H9 (cell line): ENCODE results near the gene CCS. TPM values are rescaled to one million over a fixed set of nuclear protein-coding genes. Genes with fewer than 3 reads are reported as not detected.

ENCODE experiments used
- DNase-seq: peaks from one replicate; pipeline ENCODE4 v3.0.0-alpha.2; 2017
- H2AFZ ChIP-seq: one replicate; pipeline ENCODE4 v1.6.1; 2013; ENCODE audit warnings: mild to moderate bottlenecking, low read length, control low read depth, moderate library complexity
- H2AK5ac ChIP-seq: 2 replicates; pipeline ENCODE4 v1.6.1; 2013; ENCODE audit warnings: low read length, control low read depth, mixed read lengths; ENCODE audit not compliant: insufficient read length
- H2BK120ac ChIP-seq: one replicate; pipeline ENCODE4 v1.6.1; 2013; ENCODE audit warnings: low read depth, mild to moderate bottlenecking, low read length, control low read depth, inconsistent platforms; ENCODE audit not compliant: poor library complexity, severe bottlenecking
- H2BK12ac ChIP-seq: 2 replicates; pipeline ENCODE4 v1.6.1; 2013; ENCODE audit warnings: low read length, control low read depth, mixed read lengths, low read depth; ENCODE audit not compliant: insufficient read length
- H2BK15ac ChIP-seq: 2 replicates; pipeline ENCODE4 v1.6.1; 2013; ENCODE audit warnings: low read depth, low read length, control low read depth
- H2BK20ac ChIP-seq: one replicate; pipeline ENCODE4 v1.6.1; 2013; ENCODE audit warnings: low read depth, mild to moderate bottlenecking, low read length, control low read depth, inconsistent platforms; ENCODE audit not compliant: poor library complexity, severe bottlenecking
- H2BK5ac ChIP-seq: 2 replicates; pipeline ENCODE4 v1.6.1; 2013; ENCODE audit warnings: low read length, control low read depth, mixed read lengths; ENCODE audit not compliant: insufficient read length
- H3K14ac ChIP-seq: 2 replicates; pipeline ENCODE4 v1.6.1; 2013; ENCODE audit warnings: low read length, control low read depth; ENCODE audit not compliant: insufficient read depth
- H3K18ac ChIP-seq: 2 replicates; pipeline ENCODE4 v1.6.1; 2013; ENCODE audit warnings: low read depth, mild to moderate bottlenecking, mixed read lengths, low read length, control low read depth; ENCODE audit not compliant: insufficient read length
- H3K23ac ChIP-seq: 2 replicates; pipeline ENCODE4 v1.6.1; 2013; ENCODE audit warnings: low read length, control low read depth, mixed read lengths, low read depth; ENCODE audit not compliant: insufficient read length
- H3K23me2 ChIP-seq: 2 replicates; pipeline ENCODE4 v1.6.1; 2013; ENCODE audit warnings: low read depth, mild to moderate bottlenecking, mixed read lengths, low read length, control low read depth; ENCODE audit not compliant: insufficient read length, poor library complexity, severe bottlenecking
- H3K27ac ChIP-seq: 2 replicates; pipeline ENCODE4 v1.5.1; 2013; ENCODE audit warnings: low read length, control low read depth, mixed read lengths, low read depth; ENCODE audit not compliant: insufficient read length
- H3K27me3 ChIP-seq: 2 replicates; pipeline ENCODE4 v1.6.1; 2013; ENCODE audit warnings: low read length, control low read depth, inconsistent platforms; ENCODE audit not compliant: insufficient read depth
- H3K4ac ChIP-seq: 2 replicates; pipeline ENCODE4 v1.6.1; 2013; ENCODE audit warnings: low read depth, mild to moderate bottlenecking, control low read depth, inconsistent platforms, low read length, moderate library complexity
- H3K4me1 ChIP-seq: 2 replicates; pipeline ENCODE4 v1.6.1; 2013; ENCODE audit warnings: low read length, control low read depth, inconsistent platforms; ENCODE audit not compliant: insufficient read depth
- H3K4me2 ChIP-seq: 2 replicates; pipeline ENCODE4 v1.6.1; 2013; ENCODE audit warnings: low read length, control low read depth, mixed read lengths; ENCODE audit not compliant: insufficient read length, insufficient read depth
- H3K56ac ChIP-seq: 2 replicates; pipeline ENCODE4 v1.6.1; 2013; ENCODE audit warnings: low read depth, mild to moderate bottlenecking, mixed read lengths, low read length, control low read depth; ENCODE audit not compliant: insufficient read length
- H3K79me1 ChIP-seq: 2 replicates; pipeline ENCODE4 v1.6.1; 2013; ENCODE audit warnings: low read depth, mild to moderate bottlenecking, moderate library complexity, low read length, control low read depth, inconsistent platforms; ENCODE audit not compliant: insufficient read depth, poor library complexity, severe bottlenecking
- H3K79me2 ChIP-seq: 2 replicates; pipeline ENCODE4 v1.6.1; 2013; ENCODE audit warnings: low read length, control low read depth, inconsistent platforms; ENCODE audit not compliant: insufficient read depth
- H3K9ac ChIP-seq: 2 replicates; pipeline ENCODE4 v1.6.1; 2013; ENCODE audit warnings: low read length, control low read depth, mixed read lengths; ENCODE audit not compliant: insufficient read length; ENCODE audit errors: extremely low read depth
- H3K9me3 ChIP-seq: one replicate; pipeline ENCODE4 v1.6.1; 2013; ENCODE audit warnings: low read depth, low read length, inconsistent platforms; ENCODE audit not compliant: control insufficient read depth
- H3T11ph ChIP-seq: one replicate; pipeline ENCODE4 v1.6.1; 2013; ENCODE audit warnings: mild to moderate bottlenecking, low read length, control low read depth, inconsistent platforms
- H4K20me1 ChIP-seq: one replicate; pipeline ENCODE4 v1.6.1; 2013; ENCODE audit not compliant: control insufficient read depth, insufficient read length, insufficient read depth
- H4K5ac ChIP-seq: 2 replicates; pipeline ENCODE4 v1.6.1; 2013; ENCODE audit warnings: low read depth, mild to moderate bottlenecking, mixed read lengths, low read length, control low read depth; ENCODE audit not compliant: insufficient read length
- H4K8ac ChIP-seq: replicated peaks from 2 replicates; pipeline ENCODE4 v1.6.1; 2013; ENCODE audit warnings: low read length, control low read depth, mixed read lengths, low read depth; ENCODE audit not compliant: insufficient read length
- H4K91ac ChIP-seq: 2 replicates; pipeline ENCODE4 v1.6.1; 2013; ENCODE audit warnings: low read depth, mild to moderate bottlenecking, moderate library complexity, mixed read lengths, low read length, control low read depth; ENCODE audit not compliant: insufficient read length
- H3K27ac Mint-ChIP-seq, 3 experiments: 2 replicates in 2 of 3; 3 replicates in 1 of 3; pipeline ENCODE4 v1.8.0; 2020 to 2021; ENCODE audit warnings: mixed read lengths in 3 of 3, mild to moderate bottlenecking in 1 of 3, moderate library complexity in 1 of 3
- H3K27me3 Mint-ChIP-seq: 2 replicates; pipeline ENCODE4 v1.8.0; 2021; ENCODE audit warnings: low read depth, mild to moderate bottlenecking, moderate library complexity, mixed read lengths
- H3K36me3 Mint-ChIP-seq, 3 experiments: 2 replicates in 2 of 3; 3 replicates in 1 of 3; pipeline ENCODE4 v1.8.0; 2020 to 2021; ENCODE audit warnings: low read depth in 3 of 3, mixed read lengths in 3 of 3; ENCODE audit not compliant: insufficient read depth in 1 of 3
- H3K4me1 Mint-ChIP-seq, 2 experiments: 2 replicates each; pipeline ENCODE4 v1.8.0; 2020; ENCODE audit warnings: mixed read lengths in 2 of 2
- H3K4me3 Mint-ChIP-seq, 2 experiments: 2 replicates in 1 of 2; 3 replicates in 1 of 2; pipeline ENCODE4 v1.8.0; 2020 to 2021; ENCODE audit warnings: mild to moderate bottlenecking in 2 of 2, mixed read lengths in 2 of 2, moderate library complexity in 1 of 2
- H3K9me3 Mint-ChIP-seq, 2 experiments: 2 replicates in 1 of 2; 3 replicates in 1 of 2; pipeline ENCODE4 v1.8.0; 2020; ENCODE audit warnings: mild to moderate bottlenecking in 2 of 2, mixed read lengths in 2 of 2, moderate library complexity in 1 of 2
- WGBS: extraction: QIAGEN DNeasy Blood & Tissue Kit; methylation state at CpG from one replicate; pipeline ENCODE4 v1.1.7; 2013; ENCODE audit warnings: missing lambda C conversion rate, low lambda C conversion rate, mixed read lengths; ENCODE audit not compliant: insufficient read length; ENCODE audit errors: extremely low coverage; 5-methylcytosine and 5-hydroxymethylcytosine counted together
- total RNA-seq: library from RNA; stranded (reverse); gene quantifications from 2 replicates; pipeline ENCODE4 v1.2.1, GENCODE V29; 2021
- TF ChIP-seq, protein P1 (sequence below): fragments of 200-600 bp; sonication (generic); conservative IDR thresholded peaks from 3 replicates; pipeline ENCODE4 v1.8.0; 2021; ENCODE audit warnings: antibody characterized with exemption, mild to moderate bottlenecking

The CCS gene
- total RNA-seq, 1 experiment from 2014 or later = 61.1 TPM

DNA sequence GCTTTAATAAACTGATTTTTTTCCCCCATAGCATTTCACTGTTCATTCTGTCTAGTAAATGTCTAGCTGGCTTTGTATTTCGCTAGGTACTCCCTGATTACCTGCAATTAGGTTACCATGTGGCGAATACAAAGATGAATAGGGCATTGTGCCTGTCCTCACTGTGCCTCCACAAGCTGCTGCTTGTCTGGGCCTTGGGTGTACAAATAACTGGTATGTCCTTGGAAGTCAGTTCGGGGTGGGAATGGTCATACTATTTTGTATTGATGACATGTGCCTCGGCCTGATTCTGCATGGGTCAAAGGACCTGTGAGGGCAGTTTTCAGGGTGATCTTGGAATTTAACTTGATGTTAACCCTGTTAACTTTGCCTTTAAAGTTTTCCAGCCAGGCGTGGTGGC lies 56.9 kb downstream of the CCS start:
- H2AFZ ChIP-seq = no peak overlapping the region
- H3K79me1 ChIP-seq = peaks cover 12% of the 10 kb centered on the region
- no peaks in the 10 kb centered on the region for H4K20me1 ChIP-seq
- peaks cover 66 to 82% (median 81%) of the 10 kb centered on the region in 3 experiments for H3K36me3 Mint-ChIP-seq
- no peak overlapping the region for H2BK15ac ChIP-seq
- H4K5ac ChIP-seq = no peak overlapping the region
- H3K27ac Mint-ChIP-seq = 0 out of 7 replicates have a peak overlapping the region, but pooled peaks of 1 of the 3 experiments have one; percentile 40
- no CpG with 5 or more reads among the region's 5 CpGs for WGBS
- no peak overlapping the region for H3K4me3 Mint-ChIP-seq
- no peak overlapping the region for H3K14ac ChIP-seq
- no peak overlapping the region for H3K23ac ChIP-seq
- peaks cover 18% of the 10 kb centered on the region for H3K79me2 ChIP-seq
- H4K91ac ChIP-seq = no peak overlapping the region
- H3K18ac ChIP-seq = no peak overlapping the region
- no peak for DNase-seq
- H3T11ph ChIP-seq = no peak overlapping the region
- no peaks in the 10 kb centered on the region for H3K27me3 ChIP-seq
- H3K9me3 ChIP-seq = no peaks in the 10 kb centered on the region
- H3K4me1 ChIP-seq = no peaks in the 10 kb centered on the region
- no peak overlapping the region for H3K9ac ChIP-seq
- H2BK12ac ChIP-seq = no peak overlapping the region
- peaks cover 15% of the 10 kb centered on the region in 2 experiments for H3K4me1 Mint-ChIP-seq
- H3K4ac ChIP-seq = no peak overlapping the region
- no peak overlapping the region for H2BK120ac ChIP-seq
- H3K27me3 Mint-ChIP-seq = no peaks in the 10 kb centered on the region; the same call in 1 of the 2 replicates
- TF ChIP-seq, protein P1, sequence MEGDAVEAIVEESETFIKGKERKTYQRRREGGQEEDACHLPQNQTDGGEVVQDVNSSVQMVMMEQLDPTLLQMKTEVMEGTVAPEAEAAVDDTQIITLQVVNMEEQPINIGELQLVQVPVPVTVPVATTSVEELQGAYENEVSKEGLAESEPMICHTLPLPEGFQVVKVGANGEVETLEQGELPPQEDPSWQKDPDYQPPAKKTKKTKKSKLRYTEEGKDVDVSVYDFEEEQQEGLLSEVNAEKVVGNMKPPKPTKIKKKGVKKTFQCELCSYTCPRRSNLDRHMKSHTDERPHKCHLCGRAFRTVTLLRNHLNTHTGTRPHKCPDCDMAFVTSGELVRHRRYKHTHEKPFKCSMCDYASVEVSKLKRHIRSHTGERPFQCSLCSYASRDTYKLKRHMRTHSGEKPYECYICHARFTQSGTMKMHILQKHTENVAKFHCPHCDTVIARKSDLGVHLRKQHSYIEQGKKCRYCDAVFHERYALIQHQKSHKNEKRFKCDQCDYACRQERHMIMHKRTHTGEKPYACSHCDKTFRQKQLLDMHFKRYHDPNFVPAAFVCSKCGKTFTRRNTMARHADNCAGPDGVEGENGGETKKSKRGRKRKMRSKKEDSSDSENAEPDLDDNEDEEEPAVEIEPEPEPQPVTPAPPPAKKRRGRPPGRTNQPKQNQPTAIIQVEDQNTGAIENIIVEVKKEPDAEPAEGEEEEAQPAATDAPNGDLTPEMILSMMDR = no peak
- H3K4me2 ChIP-seq = no peak overlapping the region
- no peak overlapping the region for H3K27ac ChIP-seq
- H2BK5ac ChIP-seq = no peak overlapping the region
- no peak overlapping the region for H3K56ac ChIP-seq
- H2BK20ac ChIP-seq = no peak overlapping the region
- no peak overlapping the region for H2AK5ac ChIP-seq
- no peaks in the 10 kb centered on the region for H3K23me2 ChIP-seq
- H3K9me3 Mint-ChIP-seq = no peaks in the 10 kb centered on the region
- H4K8ac ChIP-seq = no peak overlapping the region
